Smooth muscle cell (in vitro differentiated cells): ENCODE measurements around the gene ART5. TPM values are rescaled to one million over a fixed set of nuclear protein-coding genes. Genes with fewer than 3 reads are reported as not detected.

ENCODE experiments used
- DNase-seq: peaks from one replicate; lab custom pipeline; 2025; ENCODE audit not compliant: unreplicated experiment; lab: John Stamatoyannopoulos, UW
- H2AFZ ChIP-seq: fragments of 200-600 bp; sonication (generic); 2 replicates; pipeline ENCODE4 v1.6.0; 2016; ENCODE audit warnings: antibody characterized with exemption, low read depth, mild to moderate bottlenecking
- H3F3A ChIP-seq: fragments of 200-600 bp; sonication (generic); 2 replicates; pipeline ENCODE4 v1.6.0; 2017; ENCODE audit warnings: antibody characterized with exemption, low read depth
- H3K27ac ChIP-seq: fragments of 200-600 bp; sonication (generic); 2 replicates; pipeline ENCODE4 v1.5.1; 2016; ENCODE audit warnings: low read depth, mild to moderate bottlenecking
- H3K27me3 ChIP-seq: fragments of 200-600 bp; sonication (generic); 2 replicates; pipeline ENCODE4 v1.6.1; 2016; ENCODE audit warnings: low read depth, mild to moderate bottlenecking
- H3K36me3 ChIP-seq: fragments of 200-600 bp; sonication (generic); 2 replicates; pipeline ENCODE4 v1.5.1; 2016; ENCODE audit warnings: low read depth
- H3K4me1 ChIP-seq: fragments of 200-600 bp; sonication (generic); 2 replicates; pipeline ENCODE4 v1.5.1; 2016; ENCODE audit warnings: low read depth
- H3K4me2 ChIP-seq: fragments of 200-600 bp; sonication (generic); 2 replicates; pipeline ENCODE4 v1.6.0; 2016; ENCODE audit warnings: mild to moderate bottlenecking
- H3K4me3 ChIP-seq: fragments of 200-600 bp; sonication (generic); 2 replicates; pipeline ENCODE4 v1.5.1; 2016; ENCODE audit warnings: mild to moderate bottlenecking
- H3K79me2 ChIP-seq: fragments of 200-600 bp; sonication (generic); 2 replicates; pipeline ENCODE4 v1.6.0; 2016; ENCODE audit warnings: low read depth, mild to moderate bottlenecking
- H3K9ac ChIP-seq: fragments of 200-600 bp; sonication (generic); 2 replicates; pipeline ENCODE4 v1.6.0; 2016; ENCODE audit warnings: low read depth
- H3K9me3 ChIP-seq: fragments of 200-600 bp; sonication (generic); replicated peaks from 2 replicates; pipeline ENCODE4 v1.5.1; 2016; ENCODE audit warnings: low read depth
- H4K20me1 ChIP-seq: fragments of 200-600 bp; sonication (generic); 2 replicates; pipeline ENCODE4 v1.6.0; 2016; ENCODE audit warnings: low read depth
- WGBS: methylation state at CpG from one replicate; pipeline ENCODE4 v1.1.7; 2016; ENCODE audit warnings: low lambda C conversion rate; 5-methylcytosine and 5-hydroxymethylcytosine counted together
- polyA plus RNA-seq: library from polyadenylated mRNA; unstranded; fragments of >200 nt; fragmentation: Nextera tagmentation; extraction: Ambion mirVana; gene quantifications from 2 replicates; pipeline ENCODE4 v1.2.1, GENCODE V29; 2016
- total RNA-seq: library from RNA; depleted of rRNA; stranded (reverse); fragments of >200 nt; gene quantifications from 2 replicates; pipeline ENCODE4 v1.2.3, GENCODE V29; 2014
- TF ChIP-seq, protein P1 (sequence below): fragments of 200-600 bp; sonication (generic); IDR thresholded peaks from 2 replicates; pipeline ENCODE4 v1.5.1; 2017; ENCODE audit warnings: borderline replicate concordance, mild to moderate bottlenecking, antibody characterized with exemption; ENCODE audit not compliant: insufficient read depth, poor library complexity, severe bottlenecking

Gene ART5
- total and polyA plus RNA-seq, 2 experiments from 2014 or later = 3.5 to 5.2 TPM

- no peak overlapping the region for H3K4me3 ChIP-seq
- DNase-seq = no peak
- H3K27ac ChIP-seq = no peak overlapping the region
- H3K9me3 ChIP-seq = no peaks in the 10 kb centered on the region
- H3F3A ChIP-seq = no peaks in the 10 kb centered on the region
- no peaks in the 10 kb centered on the region for H4K20me1 ChIP-seq
- H3K4me2 ChIP-seq = no peak overlapping the region
- TF ChIP-seq, protein P1, sequence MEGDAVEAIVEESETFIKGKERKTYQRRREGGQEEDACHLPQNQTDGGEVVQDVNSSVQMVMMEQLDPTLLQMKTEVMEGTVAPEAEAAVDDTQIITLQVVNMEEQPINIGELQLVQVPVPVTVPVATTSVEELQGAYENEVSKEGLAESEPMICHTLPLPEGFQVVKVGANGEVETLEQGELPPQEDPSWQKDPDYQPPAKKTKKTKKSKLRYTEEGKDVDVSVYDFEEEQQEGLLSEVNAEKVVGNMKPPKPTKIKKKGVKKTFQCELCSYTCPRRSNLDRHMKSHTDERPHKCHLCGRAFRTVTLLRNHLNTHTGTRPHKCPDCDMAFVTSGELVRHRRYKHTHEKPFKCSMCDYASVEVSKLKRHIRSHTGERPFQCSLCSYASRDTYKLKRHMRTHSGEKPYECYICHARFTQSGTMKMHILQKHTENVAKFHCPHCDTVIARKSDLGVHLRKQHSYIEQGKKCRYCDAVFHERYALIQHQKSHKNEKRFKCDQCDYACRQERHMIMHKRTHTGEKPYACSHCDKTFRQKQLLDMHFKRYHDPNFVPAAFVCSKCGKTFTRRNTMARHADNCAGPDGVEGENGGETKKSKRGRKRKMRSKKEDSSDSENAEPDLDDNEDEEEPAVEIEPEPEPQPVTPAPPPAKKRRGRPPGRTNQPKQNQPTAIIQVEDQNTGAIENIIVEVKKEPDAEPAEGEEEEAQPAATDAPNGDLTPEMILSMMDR = no peak
- H3K27me3 ChIP-seq = no peaks in the 10 kb centered on the region
- no peak overlapping the region for H2AFZ ChIP-seq
- no peaks in the 10 kb centered on the region for H3K4me1 ChIP-seq
- no peaks in the 10 kb centered on the region for H3K79me2 ChIP-seq
- no peaks in the 10 kb centered on the region for H3K36me3 ChIP-seq
- no peak overlapping the region for H3K9ac ChIP-seq
- WGBS = 70% methylated on average over 5 of the region's 5 CpGs
Observed at GRCh38 chr11:3614742-3615171, 27.0 kb downstream of the ART5 start.

DNA sequence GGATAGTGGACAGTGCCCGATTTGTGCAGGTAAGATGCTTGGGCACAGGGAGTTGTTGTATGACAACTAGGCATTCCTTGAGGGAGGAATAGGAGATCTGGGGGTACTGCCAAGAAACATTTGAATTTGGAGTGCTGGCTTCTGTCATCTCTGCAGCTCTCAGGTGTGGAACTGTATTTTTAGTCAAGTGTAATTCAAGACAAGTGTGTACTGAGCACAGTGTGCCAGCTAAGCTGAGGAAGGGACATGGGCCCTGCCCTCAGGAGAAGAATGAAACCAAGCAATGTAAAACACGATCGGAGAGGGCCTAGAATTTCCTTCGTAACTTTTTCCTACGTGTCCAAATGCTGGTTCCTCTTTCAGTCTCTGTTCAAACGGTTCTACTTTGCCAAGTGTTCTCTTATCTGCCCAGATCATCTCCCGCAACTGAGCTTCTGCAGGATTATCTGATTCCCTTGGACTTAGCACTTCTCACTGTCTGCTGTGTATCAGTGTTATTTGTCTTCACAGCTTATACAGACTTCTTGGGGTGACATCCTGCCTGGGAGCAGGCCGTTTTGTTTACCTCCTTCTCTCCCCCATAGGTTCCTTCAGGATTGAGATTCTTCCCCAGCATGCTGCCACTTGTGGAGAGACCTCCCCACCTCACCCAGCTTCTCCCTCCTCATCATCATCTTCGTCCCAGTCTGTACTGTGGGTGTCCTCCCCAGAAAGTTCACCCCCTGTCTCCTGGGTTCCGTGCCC lies 27.6 kb downstream of the ART5 start:
- Histone ChIP-seq H3K4me1 (no peaks in the 10 kb centered on the region), H3K27ac (no peak overlapping the region), H4K20me1 (no peaks in the 10 kb centered on the region), H3K36me3 (no peaks in the 10 kb centered on the region), H3F3A (no peaks in the 10 kb centered on the region), H3K79me2 (no peaks in the 10 kb centered on the region), H3K9me3 (no peaks in the 10 kb centered on the region), H3K27me3 (no peaks in the 10 kb centered on the region), H3K4me3 (no peak overlapping the region), H2AFZ (no peak overlapping the region), H3K9ac (no peak overlapping the region), H3K4me2 (no peak overlapping the region)
- WGBS = 57% methylated on average over 10 of the region's 10 CpGs
- DNase-seq = no peak
- TF ChIP-seq, protein P1 = no peak

DNA sequence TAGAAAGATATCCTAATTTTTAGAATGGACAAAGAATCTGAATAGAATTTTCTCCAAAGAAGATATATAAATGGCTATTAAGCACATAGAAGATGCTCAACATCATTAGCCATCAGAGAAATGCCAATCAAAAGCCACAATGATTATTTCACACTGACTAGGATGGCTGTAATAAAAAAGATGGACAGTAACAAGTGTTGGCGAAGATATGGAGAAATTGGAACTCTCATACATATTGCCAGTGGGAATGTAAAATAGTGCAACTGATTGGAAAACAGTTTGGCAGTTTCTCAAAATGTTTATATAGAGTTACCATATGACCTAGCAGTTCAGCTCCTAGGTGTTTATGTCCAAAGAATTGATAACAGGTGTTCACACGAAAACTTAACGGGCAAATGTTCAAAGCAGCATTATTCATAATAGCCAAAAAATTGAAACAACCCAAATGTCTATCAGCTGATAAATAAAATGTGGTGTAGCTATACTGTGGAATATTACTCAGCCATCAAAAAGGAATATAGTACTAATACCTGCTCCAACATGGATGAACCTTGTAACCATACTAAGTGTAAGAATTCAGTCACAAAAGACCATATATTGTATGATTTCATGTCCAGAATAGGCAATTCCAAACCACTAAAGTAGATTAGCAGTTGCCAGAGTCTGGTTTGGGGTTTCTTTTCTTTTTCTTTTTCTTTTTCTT lies 29.7 kb downstream of the ART5 start:
- H4K20me1 ChIP-seq = no peaks in the 10 kb centered on the region
- H3K9ac ChIP-seq = no peak overlapping the region
- H3K79me2 ChIP-seq = no peaks in the 10 kb centered on the region
- H3K4me1 ChIP-seq = no peaks in the 10 kb centered on the region
- no peak overlapping the region for H3K4me3 ChIP-seq
- H3F3A ChIP-seq = no peaks in the 10 kb centered on the region
- no peak overlapping the region for H3K27ac ChIP-seq
- no peak for DNase-seq
- TF ChIP-seq, protein P1 = no peak
- H2AFZ ChIP-seq = no peak overlapping the region
- 98% methylated on average over 3 of the region's 3 CpGs for WGBS
- no peaks in the 10 kb centered on the region for H3K9me3 ChIP-seq
- no peak overlapping the region for H3K4me2 ChIP-seq
- no peaks in the 10 kb centered on the region for H3K36me3 ChIP-seq
- H3K27me3 ChIP-seq = no peaks in the 10 kb centered on the region
